Prostate gland (tissue), 2 donors: Measurements from ENCODE around the gene CCDC141. TPM values are rescaled to one million over a fixed set of nuclear protein-coding genes. Genes with fewer than 3 reads are reported as not detected.

Source experiments
- DNase-seq: peaks from one replicate; pipeline ENCODE4 v3.0.0-alpha.2; 2019; ENCODE audit warnings: low spot score
- H3K27ac ChIP-seq, 2 donors: fragments of 200-600 bp; sonication (generic); 2 replicates each; pipeline ENCODE4 v1.5.1; 2017 to 2019
- H3K27me3 ChIP-seq: fragments of 200-600 bp; sonication (generic); replicated peaks from 2 replicates; pipeline ENCODE4 v1.5.1; 2019; ENCODE audit not compliant: insufficient read depth
- H3K36me3 ChIP-seq, 2 donors: fragments of 200-600 bp; sonication (generic); 1 replicate in 1 of 2; 2 replicates in 1 of 2; pipeline versions ENCODE4 v1.5.1 to v1.8.1; 2017 to 2019
- H3K4me1 ChIP-seq: fragments of 200-600 bp; sonication (generic); replicated peaks from 2 replicates; pipeline ENCODE4 v1.5.1; 2019
- H3K4me3 ChIP-seq, 2 donors: fragments of 200-600 bp; sonication (generic); 2 replicates each; pipeline ENCODE4 v1.5.1; 2017 to 2019
- H3K9me3 ChIP-seq: fragments of 200-600 bp; sonication (generic); 2 replicates; pipeline ENCODE4 v1.5.1; 2017
- POLR2A ChIP-seq: fragments of 450-650 bp; IDR thresholded peaks from one replicate; pipeline ENCODE4 v1.6.1; 2016; ENCODE audit warnings: antibody characterized with exemption, mild to moderate bottlenecking
- POLR2AphosphoS5 ChIP-seq: sonication (generic); formaldehyde crosslinking; IDR thresholded peaks from one replicate; pipeline ENCODE4 v1.6.1; 2017; ENCODE audit warnings: antibody characterized with exemption
- WGBS: methylation state at CpG from one replicate; pipeline ENCODE4 v1.1.5; 2018; 5-methylcytosine and 5-hydroxymethylcytosine counted together
- intact Hi-C: fragments of 100-400 bp; cut with DNase I; formaldehyde crosslinking; loops from one replicate; pipeline ENCODE4 v1.14.2; 2022
- total RNA-seq, 2 donors: library from RNA; depleted of rRNA; stranded (reverse); fragments of >200 nt; gene quantifications; one replicate each; pipeline ENCODE4 v1.1.0, GENCODE V29; 2016
- TF ChIP-seq, protein P1 (sequence below), 4 experiments: fragments of 200-600 bp in 2 of 4; fragments of 450-650 bp in 2 of 4; sonication (generic) in 2 of 4; IDR thresholded peaks; 1 replicate in 3 of 4; 2 replicates in 1 of 4; pipeline ENCODE4 v1.5.1; 2016 to 2019; ENCODE audit warnings: antibody characterized with exemption in 4 of 4, mild to moderate bottlenecking in 2 of 4, moderate library complexity in 2 of 4

CCDC141 gene
- total RNA-seq, 2 donors from 2014 or later: 0.32 to 8.6 TPM

DNA sequence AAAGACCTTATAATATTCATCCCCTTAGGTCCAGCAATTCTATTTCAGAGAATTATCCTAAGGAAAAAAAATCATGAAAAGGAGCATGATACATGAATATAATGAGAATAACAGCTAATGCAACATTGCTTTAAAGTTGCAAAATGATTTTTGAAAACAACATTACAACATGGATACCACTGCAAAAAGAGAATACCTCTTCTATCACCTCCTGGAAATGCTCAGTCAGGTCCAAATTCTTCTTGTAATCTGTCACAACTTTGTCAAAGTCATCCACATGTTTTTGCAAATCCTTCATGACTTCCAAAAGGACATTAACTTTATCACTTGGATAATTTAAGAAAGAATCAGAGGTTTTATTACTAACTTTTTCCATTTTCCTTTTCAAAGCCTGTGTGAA is 194.8 kb downstream of the CCDC141 start:
- intact Hi-C loops: no loop called here
- no peak for TF ChIP-seq POLR2A
- no peak for TF ChIP-seq POLR2AphosphoS5
- TF ChIP-seq, protein P1, sequence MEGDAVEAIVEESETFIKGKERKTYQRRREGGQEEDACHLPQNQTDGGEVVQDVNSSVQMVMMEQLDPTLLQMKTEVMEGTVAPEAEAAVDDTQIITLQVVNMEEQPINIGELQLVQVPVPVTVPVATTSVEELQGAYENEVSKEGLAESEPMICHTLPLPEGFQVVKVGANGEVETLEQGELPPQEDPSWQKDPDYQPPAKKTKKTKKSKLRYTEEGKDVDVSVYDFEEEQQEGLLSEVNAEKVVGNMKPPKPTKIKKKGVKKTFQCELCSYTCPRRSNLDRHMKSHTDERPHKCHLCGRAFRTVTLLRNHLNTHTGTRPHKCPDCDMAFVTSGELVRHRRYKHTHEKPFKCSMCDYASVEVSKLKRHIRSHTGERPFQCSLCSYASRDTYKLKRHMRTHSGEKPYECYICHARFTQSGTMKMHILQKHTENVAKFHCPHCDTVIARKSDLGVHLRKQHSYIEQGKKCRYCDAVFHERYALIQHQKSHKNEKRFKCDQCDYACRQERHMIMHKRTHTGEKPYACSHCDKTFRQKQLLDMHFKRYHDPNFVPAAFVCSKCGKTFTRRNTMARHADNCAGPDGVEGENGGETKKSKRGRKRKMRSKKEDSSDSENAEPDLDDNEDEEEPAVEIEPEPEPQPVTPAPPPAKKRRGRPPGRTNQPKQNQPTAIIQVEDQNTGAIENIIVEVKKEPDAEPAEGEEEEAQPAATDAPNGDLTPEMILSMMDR (IDR thresholded peaks at IDR 0.05): no peak
- Histone ChIP-seq H3K36me3 (no peaks in the 10 kb centered on the region), H3K4me3 (no peak overlapping the region), H3K4me1 (no peaks in the 10 kb centered on the region), H3K27ac (no peak overlapping the region), H3K27me3 (no peaks in the 10 kb centered on the region), H3K9me3 (no peaks in the 10 kb centered on the region)
- no peak for DNase-seq

DNA sequence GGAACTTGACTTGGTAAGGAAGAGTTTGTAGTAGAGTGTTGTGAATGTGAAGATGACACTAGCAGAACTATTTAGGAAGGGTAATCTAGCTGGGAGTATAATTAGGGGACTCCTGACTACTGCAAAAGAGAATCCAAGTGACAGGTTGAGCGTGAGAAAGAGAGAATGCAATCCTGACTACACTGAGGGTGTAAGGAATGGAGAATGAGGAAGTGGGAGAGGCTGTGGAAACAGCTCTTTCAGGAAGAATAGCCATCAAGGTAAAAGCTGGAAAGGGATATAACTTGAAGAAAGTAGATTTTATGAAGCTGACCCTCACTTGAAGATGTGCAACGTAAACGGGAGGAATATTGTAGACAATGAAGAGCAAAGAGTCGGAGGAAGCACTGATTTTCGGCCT is 201.6 kb downstream of the CCDC141 start:
- no peak overlapping the region for H3K27ac ChIP-seq
- H3K27me3 ChIP-seq: no peaks in the 10 kb centered on the region
- no peaks in the 10 kb centered on the region for H3K4me1 ChIP-seq
- no peak for DNase-seq
- no peaks in the 10 kb centered on the region for H3K9me3 ChIP-seq
- no peak overlapping the region for H3K4me3 ChIP-seq
- 96% methylated on average over 5 of the region's 5 CpGs for WGBS
- H3K36me3 ChIP-seq: no peaks in the 10 kb centered on the region
- intact Hi-C loops: no loop called here
- TF ChIP-seq, protein P1 (IDR thresholded peaks at IDR 0.05): no peak

DNA sequence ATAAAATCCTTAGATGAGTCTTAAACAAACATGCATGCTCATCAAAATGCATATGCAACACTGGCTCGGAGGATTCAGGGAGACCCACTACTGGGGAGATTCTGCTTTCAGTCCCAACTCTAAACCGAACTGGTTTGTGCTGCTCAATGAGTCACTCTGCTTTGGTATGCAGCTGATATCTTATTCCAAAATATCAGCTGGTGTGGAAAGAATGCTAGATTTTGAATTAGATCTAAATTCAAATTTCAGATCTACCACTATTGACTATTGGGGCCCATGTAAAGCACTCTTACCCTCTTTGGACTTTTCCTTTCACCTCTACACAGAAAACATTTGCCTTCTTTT is 203.5 kb downstream of the CCDC141 start:
- H3K4me1 ChIP-seq: no peaks in the 10 kb centered on the region
- intact Hi-C loops: no loop called here
- H3K27me3 ChIP-seq: no peaks in the 10 kb centered on the region
- DNase-seq: no peak
- H3K36me3 ChIP-seq: no peaks in the 10 kb centered on the region
- no peak overlapping the region for H3K27ac ChIP-seq
- H3K9me3 ChIP-seq: no peaks in the 10 kb centered on the region
- H3K4me3 ChIP-seq: no peak overlapping the region
- TF ChIP-seq POLR2AphosphoS5 (no peak), POLR2A (no peak)
- TF ChIP-seq, protein P1 (IDR thresholded peaks at IDR 0.05): no peak
- WGBS: 85% methylated on average over 2 of the region's 2 CpGs

DNA sequence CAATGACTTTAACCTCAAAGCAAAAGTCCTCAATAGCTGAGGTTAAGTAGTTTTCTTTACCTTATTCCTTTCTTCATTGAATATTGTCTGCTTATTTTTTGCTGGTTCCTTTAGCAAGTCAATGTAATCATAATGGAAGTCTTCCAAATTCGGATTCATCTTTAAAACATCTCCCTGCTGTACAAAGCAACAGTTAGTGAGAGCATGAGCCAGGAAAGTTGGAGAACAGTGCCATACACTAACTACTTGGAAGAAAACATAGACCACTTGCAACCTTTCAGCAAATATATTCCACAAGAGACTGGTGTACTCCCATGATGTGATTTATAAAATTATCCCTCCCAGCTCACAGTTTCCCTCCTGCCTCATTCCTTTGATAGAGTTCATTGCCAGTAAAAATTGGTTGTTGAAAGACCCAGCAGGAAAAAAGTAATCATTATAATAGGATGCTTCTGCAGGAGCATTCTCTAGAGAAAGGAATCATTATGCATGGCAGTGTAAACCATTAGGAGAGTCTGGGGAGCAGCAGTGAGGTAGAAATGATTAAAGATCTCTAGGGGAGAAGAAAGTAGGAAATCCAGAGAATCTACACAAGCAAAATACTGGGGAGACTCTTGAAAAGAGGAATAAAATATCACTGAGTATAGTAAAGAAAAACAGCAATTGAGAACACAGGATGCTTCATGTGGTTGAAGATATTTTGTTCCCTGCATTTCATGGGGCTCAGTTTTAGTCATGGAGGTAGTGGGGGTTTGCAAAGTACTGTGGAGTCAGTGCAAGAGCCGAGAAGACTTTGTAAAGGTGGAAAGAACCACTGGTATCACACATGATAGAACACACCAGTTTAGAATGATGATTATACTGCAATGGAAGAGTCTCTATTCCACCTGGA is 204.1 kb downstream of the CCDC141 start:
- intact Hi-C loops: no loop called here
- WGBS: 68% methylated on average over 2 of the region's 2 CpGs
- Histone ChIP-seq H3K4me3 (no peak overlapping the region), H3K9me3 (no peaks in the 10 kb centered on the region), H3K4me1 (no peaks in the 10 kb centered on the region), H3K36me3 (no peaks in the 10 kb centered on the region), H3K27ac (no peak overlapping the region), H3K27me3 (no peaks in the 10 kb centered on the region)
- DNase-seq: no peak
- TF ChIP-seq POLR2AphosphoS5 (no peak), POLR2A (no peak)
- TF ChIP-seq, protein P1 (IDR thresholded peaks at IDR 0.05): no peak

DNA sequence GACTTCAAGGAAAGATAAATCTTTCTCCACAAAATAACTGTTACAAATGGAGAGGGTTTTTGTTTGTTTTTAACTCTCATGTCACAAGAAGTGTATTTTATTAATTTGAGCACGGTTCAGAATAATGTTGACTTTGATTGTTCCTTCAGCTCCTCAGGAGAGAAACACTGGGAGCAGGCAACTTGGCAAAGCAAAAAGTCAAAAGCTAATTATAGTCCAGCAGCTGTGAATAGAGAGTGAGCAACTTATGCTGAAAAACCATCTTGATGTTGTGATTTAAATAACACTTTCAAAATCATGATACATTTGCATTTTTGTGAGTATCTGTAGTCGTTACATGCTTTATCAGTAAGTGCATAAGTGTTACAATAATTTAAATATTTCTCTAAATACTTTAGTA is 205.2 kb downstream of the CCDC141 start:
- no peak overlapping the region for H3K4me3 ChIP-seq
- intact Hi-C loops: no loop called here
- WGBS: 55% methylated on average over 2 of the region's 2 CpGs
- H3K36me3 ChIP-seq: no peaks in the 10 kb centered on the region
- no peak overlapping the region for H3K27ac ChIP-seq
- H3K9me3 ChIP-seq: no peaks in the 10 kb centered on the region
- no peak for TF ChIP-seq POLR2A
- TF ChIP-seq POLR2AphosphoS5: no peak
- TF ChIP-seq, protein P1 (IDR thresholded peaks at IDR 0.05): no peak
- no peak for DNase-seq
- H3K4me1 ChIP-seq: no peaks in the 10 kb centered on the region
- no peaks in the 10 kb centered on the region for H3K27me3 ChIP-seq
